Erythroblast (primary cell): ENCODE data around the gene LRCH2.

Experiments used
- GATA1 ChIP-seq: IDR thresholded peaks from 2 replicates; pipeline ENCODE4 v1.6.1; 2011; ENCODE audit warnings: low read depth, mild to moderate bottlenecking, control low read depth, low read length, moderate library complexity
- POLR2A ChIP-seq: IDR thresholded peaks from 2 replicates; pipeline ENCODE4 v1.6.1; 2011; ENCODE audit warnings: mild to moderate bottlenecking, low read length

DNA sequence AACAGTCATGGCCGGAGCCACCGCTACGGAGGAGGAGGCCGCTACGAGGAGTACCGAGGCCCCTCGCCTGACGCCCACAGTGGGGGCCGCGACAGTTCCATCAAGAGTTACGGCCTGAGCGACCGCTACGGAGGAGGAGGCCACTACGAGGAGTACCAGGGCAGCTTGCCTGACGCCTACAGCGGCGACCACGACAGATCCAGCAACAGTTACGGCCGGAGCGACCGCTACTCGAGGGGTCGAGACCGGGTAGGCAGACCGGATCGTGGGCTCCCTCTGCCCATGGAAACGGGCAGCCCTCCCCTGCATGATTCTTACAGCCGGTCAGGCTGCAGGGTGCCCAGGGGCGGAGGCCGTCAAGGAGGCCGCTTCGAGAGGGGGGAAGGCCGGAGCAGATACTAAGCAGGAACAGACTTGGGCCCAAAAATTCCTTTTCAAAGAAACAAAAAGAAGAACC, 41.6 kb downstream of the LRCH2 start:
- TF ChIP-seq POLR2A = no peak
- TF ChIP-seq GATA1 = no peak
